Activated CD4-positive, alpha-beta T cell treated with anti-CD3 and anti-CD28 coated beads for 1 hour (primary cell): Measurements from ENCODE around the gene TUBA1A.
"Not testable (repeated sequence)": the region's sequence is repeated elsewhere in the genome, so short reads cannot be mapped to it uniquely, and the experiment has no call there.

Experiments used
- DNase-seq: peaks from one replicate; pipeline ENCODE4 v3.0.0-alpha.2; 2020

TUBA1A gene

GRCh38 chr12:49200919-49201594, 12.2 kb upstream of the TUBA1A start:
- DNase-seq: no peak

GRCh38 chr12:49198431-49199155, 9.7 kb upstream of the TUBA1A start:
- DNase-seq: no peak

GRCh38 chr12:49197256-49197655, 8.4 kb upstream of the TUBA1A start:
- DNase-seq: no peak

- no peak for DNase-seq
Observed at GRCh38 chr12:49195736-49196135, 6.9 kb upstream of the TUBA1A start.

DNA sequence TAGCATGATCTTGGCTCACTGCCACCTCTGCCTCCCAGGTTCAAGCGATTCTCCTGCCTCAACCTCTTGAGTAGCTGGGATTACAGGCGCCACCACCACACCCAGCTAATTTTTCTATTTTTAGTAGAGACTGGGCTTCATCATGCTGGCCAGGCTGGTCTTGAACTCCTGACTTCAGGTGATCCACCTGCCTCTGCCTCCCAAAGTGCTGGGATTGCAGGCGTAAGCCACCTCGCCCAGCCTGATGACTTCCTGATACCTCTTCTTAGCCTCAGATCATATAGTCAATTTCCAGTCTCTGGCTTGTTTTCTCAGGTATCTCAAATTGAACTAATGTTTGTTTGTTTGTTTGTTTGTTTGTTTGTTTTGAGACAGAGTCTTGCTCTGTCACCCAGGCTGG, 4.9 kb upstream of the TUBA1A start:
- DNase-seq: not testable (repeated sequence)

- not testable (repeated sequence) for DNase-seq
Observed at GRCh38 chr12:49191498-49191897, 2.6 kb upstream of the TUBA1A start.

GRCh38 chr12:49190974-49191373, 2.1 kb upstream of the TUBA1A start:
- no peak for DNase-seq

- DNase-seq: no peak
Observed at GRCh38 chr12:49189731-49190716, 1.1 kb upstream of the TUBA1A start.

DNA sequence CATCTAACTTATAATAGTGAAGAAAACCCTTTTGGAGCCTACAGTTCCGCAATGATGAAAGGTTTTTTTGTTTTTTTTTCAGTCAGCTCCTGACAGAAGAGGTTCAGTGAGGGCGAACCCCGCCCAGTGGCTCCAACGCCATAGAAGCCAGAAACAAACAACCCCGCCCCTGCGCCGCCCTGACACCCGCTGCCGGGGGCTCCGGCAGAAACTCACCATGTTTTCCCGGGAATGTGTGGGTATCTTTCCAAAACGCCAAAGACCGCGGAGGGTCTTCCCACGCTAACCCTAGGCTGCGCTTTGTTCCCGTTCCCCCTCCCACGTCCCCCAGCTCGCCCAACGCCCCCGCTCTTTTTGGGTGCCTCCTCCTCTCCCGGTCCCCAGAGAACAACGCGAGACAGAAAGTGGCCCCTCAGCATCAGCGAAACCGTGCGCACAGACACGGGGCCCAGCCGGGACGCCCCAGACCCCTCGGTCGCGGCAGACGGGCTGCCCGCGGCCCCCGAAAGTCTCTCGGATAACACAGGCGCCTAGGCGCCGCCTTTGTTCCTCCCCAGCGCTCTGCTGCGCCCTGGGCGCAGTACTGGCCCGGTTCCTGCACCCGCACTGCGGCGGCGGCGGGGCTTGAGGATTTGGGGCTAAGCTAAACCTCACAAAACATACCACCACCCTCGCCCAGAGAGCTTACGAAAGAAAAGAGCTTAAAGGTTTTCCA, 522 bp downstream of the TUBA1A start:
- peak; percentile 57 for DNase-seq

GRCh38 chr12:49187184-49187583, 1.7 kb downstream of the TUBA1A start:
- no peak for DNase-seq

- DNase-seq: not testable (repeated sequence)
Observed at GRCh38 chr12:49186307-49186706, 2.6 kb downstream of the TUBA1A start.

GRCh38 chr12:49184697-49185096, 4.2 kb downstream of the TUBA1A start:
- DNase-seq: not testable (repeated sequence)

GRCh38 chr12:49183214-49183950, 5.5 kb downstream of the TUBA1A start:
- not testable (repeated sequence) for DNase-seq

- no peak for DNase-seq
Observed at GRCh38 chr12:49174218-49174617, 14.7 kb downstream of the TUBA1A start.

DNA sequence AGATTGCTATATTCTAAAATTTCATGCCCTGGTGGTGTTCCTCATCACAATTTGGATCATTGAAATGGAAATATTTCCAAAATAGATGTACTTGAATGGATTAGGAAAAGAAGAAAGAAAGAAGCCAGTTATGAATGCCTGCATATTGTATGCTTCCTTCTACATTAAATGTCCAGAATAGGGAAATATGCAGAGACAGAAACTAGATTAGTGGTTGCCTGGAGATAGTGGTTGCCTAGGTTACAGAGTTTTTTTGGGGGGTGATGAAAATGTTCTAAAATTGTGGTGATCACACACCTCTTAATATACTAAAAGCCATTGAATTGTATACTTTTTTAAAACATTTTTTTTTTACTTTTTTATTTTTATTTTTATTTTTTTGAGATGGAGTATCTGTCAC, 18.0 kb downstream of the TUBA1A start:
- DNase-seq: no peak

DNA sequence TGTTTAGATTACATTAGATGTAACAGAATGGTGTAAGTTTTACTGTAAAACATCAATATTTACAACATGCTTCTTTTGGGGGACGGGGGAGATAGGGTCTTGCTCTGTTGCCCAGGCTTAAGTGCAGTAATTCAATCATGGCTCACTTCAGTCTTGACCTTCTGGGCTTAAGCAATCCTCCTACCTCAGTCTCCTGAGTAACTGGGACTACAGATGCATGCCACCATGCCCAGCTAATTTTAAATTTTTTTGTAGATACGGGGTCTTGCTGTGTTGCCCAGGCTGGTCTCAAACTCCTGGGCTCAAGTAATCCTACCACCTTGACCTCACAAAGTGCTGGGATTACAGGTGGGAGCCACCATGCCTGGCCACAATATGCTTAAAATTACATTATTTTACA, 23.8 kb downstream of the TUBA1A start:
- no peak for DNase-seq

DNA sequence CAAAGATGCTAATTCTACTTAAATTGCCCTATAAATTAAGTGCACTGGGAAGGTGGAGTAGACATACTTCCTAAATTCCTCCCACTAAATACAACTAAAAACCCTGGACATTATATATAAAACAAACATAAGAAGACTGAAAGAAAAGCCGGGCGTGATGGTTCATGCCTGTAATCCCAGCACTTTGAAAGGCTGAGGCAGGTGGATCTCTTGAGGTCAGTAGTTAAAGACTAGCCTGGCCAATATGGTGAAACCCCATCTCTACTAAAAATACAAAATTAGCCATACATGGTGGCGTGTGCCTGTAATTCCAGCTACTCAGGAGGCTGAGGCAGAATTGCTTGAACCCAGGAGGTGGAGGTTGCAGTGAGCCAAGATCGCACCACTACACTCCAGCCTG, 27.0 kb downstream of the TUBA1A start:
- not testable (repeated sequence) for DNase-seq

GRCh38 chr12:49161092-49161795, 27.6 kb downstream of the TUBA1A start:
- DNase-seq: no peak

- no peak for DNase-seq
Observed at GRCh38 chr12:49160399-49160798, 28.5 kb downstream of the TUBA1A start.

GRCh38 chr12:49154221-49154620, 34.7 kb downstream of the TUBA1A start:
- DNase-seq: no peak

DNA sequence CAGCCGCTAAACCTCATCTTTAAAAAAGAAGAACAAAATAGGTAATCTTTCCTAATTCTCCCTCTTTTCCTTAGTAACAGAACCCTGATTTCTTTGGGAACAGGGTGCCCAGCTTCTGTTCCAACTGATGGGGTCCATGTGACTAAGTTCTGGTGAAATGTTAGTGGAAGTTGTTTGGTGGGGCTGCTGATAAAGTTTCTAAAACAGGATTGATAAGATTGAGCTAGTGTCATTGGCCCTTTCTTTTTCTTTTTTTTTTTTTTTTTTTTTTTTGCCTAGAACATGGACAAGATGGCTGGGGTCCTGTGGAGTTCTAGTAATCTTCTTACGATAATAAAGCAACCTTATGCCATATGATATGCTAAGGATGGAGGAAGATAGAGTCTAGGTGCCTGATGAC, 41.5 kb downstream of the TUBA1A start:
- DNase-seq: no peak
